Measurements from ENCODE around the gene HSPH1.
A peak's percentile ranks its signal among the peaks of the same experiment; 100 is the strongest.

Gene HSPH1

DNA sequence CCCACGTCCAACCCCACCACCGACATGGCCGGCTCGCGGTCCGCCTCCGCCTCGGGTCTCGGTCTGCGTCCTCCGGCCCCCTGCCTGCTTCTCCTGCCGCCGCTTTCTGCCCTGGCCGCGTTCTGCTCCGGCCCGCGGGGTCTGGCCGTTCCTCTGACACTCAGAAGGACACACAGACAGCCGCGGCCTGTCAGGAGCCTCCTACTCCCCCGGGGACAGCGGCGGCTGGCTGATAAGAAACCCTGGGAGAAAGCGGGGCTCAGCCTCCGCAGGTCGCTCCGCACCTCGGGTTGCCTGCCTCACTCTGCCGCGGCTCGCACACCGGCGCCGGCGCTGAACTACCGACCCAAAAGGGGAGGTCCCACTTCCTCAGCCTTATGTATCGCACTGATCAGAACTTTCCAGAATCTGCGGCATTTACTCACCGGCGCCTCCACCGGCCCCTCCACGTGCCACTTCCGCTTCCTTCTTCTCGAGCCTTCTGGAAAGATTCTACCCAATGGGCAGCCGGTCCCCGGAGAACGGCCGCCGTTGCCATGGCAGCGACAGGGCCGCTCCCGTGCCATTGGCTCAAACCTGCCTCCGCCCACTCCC is at the start of gene HSPH1:
Gene HSPH1 (minus strand): TSS at position 348 of the 594 bp plus-strand sequence. CDS start 322 bp downstream, at position 26.
- peak; percentile 97 for DNase-seq (ENCODE audit: low read depth)

DNA sequence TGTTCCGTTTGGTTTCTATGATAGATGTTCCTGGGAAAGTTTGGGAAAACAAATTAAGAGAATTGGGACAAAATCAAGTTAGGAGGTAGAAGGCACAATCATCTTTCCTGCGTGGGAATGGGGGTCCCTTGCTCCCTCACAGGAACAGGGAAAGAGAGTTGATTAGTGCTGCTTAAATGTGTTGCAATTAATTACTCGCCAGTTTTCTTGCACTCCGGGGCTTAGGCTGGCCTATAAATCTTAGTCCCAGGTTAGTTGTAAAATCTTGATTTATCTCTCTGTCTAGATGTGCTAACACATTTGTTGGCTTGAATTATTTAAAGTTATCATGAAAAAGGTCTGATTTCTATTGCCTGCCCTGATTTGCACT is 48.1 kb upstream of the HSPH1 start:
- DNase-seq (ENCODE audit: low read depth): no peak

DNA sequence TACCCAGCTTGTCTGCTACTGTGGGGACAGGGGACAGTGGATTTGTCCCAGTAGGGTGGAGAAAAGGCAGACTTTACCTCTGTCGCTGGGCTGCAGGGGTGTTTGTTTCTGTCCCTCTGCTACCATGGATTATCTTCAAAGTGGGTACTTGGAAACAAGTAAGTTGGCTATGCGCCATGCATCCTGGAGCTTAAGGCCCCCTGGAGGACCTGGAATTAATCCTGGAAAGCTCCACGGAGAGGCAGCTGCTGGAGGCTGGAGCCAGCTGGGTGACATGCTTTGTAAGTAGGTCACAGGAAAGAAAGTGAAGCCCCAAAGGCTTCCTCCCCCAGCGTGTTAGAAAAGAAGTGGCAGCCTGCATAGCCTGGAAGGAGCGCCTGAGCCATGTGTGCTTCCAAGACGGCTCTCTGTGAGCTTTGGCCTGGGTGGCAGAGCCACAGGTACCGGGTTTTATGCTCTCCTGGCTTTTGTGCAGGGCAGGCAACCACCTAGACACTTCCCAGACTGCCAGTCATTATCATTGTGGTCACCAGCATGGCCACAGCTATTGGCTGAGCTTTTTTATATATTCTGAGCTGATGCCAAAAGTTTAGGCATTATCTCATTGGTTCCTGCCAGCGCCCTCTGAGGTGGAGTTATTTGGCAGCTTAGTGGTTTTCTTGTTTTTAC is 47.6 kb upstream of the HSPH1 start:
- DNase-seq (ENCODE audit: low read depth): peak; percentile 21

DNA sequence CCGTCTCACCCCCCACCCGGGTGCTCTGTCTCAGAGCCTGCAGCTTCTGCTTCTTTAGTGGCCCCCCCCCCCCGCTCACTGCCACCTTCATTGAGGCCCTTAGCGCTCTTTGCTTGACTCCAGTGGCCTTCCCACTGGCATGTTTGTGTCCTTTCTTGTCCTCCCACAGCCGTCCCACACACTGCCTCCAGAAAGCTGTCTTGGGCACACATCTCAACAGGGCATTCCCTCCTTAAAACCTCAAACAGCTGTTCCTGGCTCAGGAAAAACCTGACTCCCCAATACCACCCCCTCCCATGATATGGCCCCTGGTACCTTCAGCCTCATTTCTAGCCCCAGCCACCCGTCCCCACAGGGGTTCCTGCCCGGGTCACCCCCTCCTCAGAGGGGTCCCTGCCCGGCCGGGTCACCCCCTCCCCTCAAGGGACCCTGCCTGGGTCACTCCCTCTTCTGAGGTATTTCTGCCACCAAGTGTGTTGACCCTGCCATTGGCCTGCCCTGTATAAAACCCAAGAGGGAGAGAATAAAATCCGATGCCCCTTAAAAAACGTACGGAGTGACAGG is 46.9 kb upstream of the HSPH1 start:
- DNase-seq (ENCODE audit: low read depth): no peak

DNA sequence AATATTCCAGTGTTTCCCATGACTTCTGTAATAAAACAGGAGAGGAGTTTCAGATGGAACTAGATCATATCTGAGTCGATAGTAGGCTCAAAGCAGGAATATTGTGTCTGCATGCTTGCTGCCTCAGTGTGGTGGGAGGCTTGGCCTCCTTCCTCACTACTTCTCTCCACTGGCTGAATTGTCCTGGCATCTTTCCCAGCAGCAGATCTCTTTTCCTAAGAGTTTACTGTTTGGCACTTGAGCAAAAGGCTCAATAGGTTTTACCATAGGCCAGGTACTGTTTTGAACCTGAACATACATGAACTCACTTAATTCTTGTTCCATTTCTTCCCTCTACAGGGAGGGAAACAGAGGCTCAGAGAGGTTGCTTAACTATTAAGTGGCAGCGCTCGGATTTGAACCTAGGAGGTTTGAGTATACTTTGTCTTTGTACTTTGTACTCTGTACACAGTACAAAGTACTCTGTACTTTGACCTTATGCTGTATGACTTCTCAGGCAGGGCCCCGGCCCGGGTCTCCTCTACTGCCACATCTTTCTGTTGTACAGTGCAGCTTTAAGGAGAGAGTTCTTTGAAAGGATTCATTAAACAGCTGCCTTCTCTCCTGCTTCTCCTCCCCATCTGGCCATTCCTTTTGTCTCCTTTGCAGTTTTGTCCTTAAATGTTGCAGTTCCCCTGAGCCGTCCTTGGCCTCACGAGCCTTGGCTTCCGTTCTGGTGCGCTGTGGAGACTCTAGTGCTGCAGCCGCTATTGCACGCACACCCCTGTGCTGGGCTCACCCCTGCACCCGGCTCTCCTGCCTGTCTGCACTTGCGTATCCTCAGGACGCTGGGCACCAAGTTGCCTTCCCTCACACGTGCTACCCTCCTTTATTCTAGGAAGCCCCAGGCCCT is 46.2 kb upstream of the HSPH1 start:
- peak; percentile 50 for DNase-seq (ENCODE audit: low read depth)

DNA sequence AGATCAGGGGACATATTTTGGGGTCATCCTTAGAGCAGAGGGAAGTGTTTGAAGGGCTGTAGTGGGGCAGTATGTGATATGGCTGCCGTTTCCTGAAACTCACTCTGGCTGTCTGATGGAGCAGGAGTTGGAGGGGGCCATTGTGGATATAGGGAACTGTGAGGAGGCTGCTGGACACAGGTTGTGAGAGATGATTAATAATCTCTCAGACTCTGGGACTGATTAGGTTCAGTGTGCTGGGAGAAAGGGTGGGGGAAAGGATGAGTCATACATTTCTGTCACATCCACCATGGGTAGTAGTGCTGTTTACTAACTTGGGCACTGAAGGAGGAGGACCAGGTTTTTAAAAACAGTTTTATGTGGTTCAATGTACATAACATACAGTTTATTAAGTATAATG is 42.9 kb upstream of the HSPH1 start:
- DNase-seq (ENCODE audit: low read depth): peak; percentile 36

DNA sequence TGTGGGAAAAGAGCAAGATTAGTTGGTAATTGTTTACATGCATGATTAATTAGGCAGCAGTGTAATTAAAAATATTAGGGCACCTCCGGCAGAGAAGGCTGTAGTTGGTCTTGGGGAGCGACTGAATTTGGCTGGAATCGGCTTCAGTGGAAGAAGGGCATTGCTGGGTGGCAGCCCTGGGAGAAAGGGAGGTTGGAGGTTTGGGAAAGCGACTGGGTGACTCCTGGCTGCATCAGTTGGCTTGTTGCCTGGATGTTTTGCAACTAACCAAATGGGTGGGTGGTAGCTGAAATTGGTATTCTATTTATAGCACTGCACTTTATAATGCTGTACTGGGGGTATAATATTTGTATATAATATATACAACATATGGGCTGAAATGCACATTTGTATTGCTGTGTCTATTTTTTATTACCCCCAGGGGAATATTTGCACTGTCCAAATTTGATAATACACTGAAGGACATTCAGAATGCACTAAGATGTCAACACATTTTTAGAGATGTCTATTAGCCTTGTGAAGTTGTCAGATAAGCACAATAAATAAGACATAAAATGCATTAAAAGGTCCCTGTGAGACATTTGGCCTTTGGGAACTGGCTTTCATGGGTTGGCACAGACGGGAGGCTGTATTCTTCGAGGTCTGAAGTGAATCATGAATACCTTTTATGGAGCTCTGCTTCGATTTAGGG is 39.8 kb upstream of the HSPH1 start:
- peak; percentile 38 for DNase-seq (ENCODE audit: low read depth)

DNA sequence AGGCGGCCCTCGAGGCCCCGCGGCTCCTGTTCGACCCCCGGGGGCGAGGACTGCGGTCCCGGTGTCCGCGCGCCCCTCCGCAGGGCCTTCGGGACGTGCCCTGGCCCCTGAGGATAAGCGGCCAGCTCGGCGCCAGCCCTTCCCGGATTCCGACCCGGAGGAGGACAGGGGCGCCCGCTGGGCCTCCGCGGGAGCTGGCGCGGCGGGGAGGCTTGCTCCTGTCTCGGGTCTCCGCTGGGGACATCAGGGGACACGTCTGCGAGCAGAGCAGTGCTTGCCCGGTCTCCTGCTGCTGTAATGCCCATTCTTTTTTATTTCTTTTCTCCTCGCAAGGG is 38.9 kb upstream of the HSPH1 start:
- no peak for DNase-seq (ENCODE audit: low read depth)

DNA sequence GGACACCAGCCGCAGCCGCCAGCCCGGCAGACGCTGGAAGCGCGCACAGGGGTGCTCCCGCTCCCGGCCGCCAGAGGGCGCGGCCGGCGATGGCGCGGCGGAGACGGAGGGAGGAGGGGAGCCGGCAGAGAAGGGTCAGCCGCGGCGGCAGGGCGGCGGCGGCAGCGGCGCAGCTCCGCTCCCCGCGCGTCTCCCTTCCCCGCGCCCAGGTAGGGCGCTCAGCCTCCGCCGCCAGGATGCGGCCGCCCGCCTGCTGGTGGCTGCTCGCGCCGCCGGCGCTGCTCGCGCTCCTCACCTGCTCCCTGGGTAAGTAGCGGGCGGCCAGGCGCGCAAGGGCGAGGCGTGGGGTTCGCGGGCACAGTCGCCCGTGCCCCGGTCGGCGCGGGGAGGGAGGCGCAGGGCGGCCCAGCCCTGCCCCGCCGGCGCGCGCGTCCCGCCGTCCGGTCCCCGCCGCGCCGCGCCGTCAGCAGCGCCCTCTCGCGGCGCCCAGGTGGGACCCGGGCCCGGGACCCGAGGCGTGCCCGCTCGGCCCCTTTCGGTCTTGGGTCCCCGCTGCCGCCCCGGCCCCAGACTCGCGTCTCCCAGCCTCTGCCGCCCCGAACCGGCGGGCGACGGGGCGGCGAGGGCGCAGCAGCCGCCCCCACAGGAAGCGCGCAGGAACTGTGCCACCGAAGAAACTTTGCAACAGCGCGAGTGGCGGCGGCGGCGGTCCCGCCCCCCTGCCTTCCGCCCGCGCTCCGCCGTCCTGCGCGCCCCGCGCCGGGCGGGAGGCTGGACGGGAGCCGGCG is 38.3 kb upstream of the HSPH1 start, which contains the start of gene B3GLCT:
Gene B3GLCT (plus strand): TSS at position 127 of the 788 bp plus-strand sequence. CDS start 110 bp downstream, at position 237.
- DNase-seq (ENCODE audit: low read depth): peak; percentile 59

DNA sequence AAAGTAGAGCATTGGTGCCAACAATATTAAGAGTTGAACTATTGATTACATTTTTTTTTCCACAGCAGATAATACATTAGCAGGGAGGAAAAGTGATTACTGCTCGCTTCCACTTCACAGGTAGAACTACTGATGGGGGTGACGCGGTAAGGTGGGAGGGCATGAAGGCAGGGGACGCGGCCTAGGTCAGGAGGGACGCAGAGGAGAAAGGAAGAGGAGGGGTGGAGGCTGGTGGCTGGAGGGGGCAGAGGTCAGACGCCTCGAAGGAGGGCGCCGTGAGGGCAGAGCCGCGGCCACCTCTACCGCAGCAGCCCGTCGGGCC is 37.8 kb upstream of the HSPH1 start:
- DNase-seq (ENCODE audit: low read depth): no peak

DNA sequence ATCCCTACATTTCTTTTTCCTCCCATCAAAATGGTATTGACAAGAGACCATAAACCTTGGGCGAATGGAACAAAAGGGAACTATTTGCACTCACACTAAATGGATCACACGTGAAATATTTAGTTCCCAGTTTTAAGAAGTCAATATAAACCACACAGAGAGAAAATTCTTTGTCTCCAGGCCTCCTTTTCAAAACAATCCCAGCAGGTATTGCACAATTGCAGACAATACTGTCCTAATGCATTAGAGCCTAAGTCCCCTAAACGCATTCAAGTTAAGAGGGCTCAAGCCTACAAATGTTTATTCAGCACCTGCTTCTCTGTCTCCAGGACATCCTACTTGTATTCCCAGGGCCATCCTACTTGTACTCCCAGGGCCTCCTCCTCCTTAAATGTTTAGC is 36.8 kb upstream of the HSPH1 start:
- DNase-seq (ENCODE audit: low read depth): no peak

DNA sequence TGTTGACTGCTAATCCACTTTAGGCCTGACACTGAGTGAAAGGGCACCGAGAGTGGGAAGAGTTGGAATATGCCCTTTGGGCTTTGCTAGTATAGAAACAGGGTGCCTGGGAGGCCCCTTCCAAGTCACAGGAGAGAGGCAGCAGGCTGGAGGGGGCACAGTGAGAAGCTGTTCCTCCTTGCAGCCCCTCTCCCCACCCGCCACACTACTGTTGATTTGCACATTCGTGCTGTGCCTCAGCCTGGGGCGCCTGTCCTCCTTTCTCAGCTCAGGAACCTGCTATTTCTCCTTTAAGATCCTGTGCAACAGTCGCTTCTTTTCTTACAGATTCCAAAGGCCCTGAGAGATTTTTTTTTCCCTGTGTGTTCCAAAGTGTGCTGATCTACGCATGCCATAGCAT is 35.3 kb upstream of the HSPH1 start:
- DNase-seq (ENCODE audit: low read depth): no peak

DNA sequence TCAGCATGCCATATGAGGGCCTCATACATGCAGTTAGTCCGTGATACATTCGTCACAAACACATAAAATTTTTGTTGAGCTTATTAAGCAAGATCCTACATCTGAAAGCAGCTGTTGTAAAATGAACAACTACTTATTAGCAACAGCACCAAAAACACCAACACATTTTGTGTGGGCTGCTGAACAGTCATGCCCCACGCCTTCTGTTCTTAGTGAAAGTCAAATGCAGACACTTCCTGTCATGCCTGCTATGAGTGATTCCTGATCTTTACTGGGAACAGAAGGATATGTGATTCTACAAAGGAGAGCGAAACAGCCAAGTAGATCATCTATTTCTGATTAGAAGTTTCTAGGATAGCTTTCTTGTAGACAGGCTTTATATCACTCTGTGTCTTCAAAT is 33.9 kb upstream of the HSPH1 start:
- DNase-seq (ENCODE audit: low read depth): no peak

DNA sequence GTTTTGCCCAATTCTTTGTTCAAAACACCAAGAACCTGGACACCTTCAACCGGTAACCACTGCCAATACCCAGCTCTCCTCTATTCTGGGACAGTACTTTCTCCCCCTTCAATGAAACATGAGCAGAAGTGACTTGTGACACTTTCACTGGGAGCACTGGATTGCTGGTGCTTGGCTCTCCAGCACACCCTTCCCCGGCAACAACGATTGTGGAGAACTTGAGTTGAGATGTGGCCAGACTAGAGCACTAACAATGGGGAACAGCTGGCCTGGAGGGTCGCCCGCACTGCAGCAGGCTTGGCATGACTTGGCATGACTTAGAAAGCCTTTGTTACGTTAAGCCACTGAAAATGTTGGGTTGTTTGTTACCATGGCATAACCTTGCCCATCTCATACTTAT is 30.6 kb upstream of the HSPH1 start:
- DNase-seq (ENCODE audit: low read depth): no peak

DNA sequence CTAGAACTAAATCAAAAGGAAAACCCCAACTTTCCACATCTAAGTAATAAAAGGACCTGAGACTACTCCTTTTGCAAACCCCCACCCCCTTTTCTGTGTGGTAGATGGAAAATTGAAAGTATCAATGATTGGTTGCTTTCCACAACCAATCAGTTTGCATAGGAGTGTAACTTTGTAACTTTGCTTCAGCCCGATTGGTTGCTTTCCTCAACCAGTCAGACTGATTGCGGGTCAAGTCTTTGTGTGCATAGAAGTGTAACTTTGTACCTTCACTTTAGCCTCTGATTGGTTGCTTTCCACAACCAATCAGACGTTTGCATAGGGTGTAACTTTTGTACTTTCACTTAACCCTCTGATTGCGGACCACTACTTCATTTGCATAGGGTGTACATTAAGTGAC is 30.0 kb upstream of the HSPH1 start:
- no peak for DNase-seq (ENCODE audit: low read depth)

DNA sequence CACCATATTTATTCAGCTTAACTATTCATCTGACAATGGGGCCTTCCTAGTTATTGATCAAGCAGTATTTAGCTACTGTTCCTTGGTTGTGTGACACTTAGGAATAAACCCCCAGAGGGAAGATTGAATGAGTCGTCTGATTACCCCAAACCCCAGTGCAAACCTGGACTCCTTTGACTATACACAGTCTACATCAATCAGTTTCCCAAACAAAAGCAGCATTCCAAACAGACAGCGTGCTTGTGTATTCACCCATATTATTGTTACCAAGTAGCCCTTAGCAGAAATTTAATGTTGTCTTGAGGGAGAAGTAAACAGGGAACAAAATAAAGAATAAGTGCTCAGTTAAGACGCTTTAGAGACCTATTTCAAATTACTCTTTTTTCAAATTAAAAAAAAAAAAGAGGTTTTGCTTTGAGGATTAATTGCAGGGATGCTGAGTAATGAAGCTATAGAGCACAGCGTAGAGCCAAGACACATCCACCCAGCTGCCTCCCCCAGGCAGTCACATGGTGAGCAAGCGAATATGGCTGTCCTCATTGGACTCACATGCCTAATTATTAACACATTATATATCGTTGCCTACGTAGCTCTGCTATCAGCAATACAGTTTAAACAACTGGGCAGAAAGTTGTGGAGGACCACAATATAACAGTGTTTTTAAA is 23.4 kb upstream of the HSPH1 start:
- no peak for DNase-seq (ENCODE audit: low read depth)

DNA sequence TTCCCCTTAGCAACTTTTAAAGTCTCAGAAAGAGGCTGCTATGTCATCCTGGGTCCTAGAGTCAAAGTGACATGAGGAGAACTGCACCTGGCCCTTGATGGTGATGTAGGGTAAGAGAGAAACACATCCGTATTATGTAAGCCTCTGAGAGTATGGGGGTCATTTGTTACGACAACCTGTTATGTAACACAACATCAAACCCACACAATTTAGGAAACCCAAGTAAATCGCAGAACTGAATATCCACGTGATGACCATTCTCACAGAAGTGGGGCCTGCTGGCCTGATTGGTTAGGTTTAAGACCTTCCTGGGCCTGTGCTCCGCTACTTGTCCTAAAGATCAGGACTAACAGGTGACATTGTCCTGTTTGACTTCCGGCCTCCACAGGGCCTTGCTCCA is 22.7 kb upstream of the HSPH1 start:
- no peak for DNase-seq (ENCODE audit: low read depth)

DNA sequence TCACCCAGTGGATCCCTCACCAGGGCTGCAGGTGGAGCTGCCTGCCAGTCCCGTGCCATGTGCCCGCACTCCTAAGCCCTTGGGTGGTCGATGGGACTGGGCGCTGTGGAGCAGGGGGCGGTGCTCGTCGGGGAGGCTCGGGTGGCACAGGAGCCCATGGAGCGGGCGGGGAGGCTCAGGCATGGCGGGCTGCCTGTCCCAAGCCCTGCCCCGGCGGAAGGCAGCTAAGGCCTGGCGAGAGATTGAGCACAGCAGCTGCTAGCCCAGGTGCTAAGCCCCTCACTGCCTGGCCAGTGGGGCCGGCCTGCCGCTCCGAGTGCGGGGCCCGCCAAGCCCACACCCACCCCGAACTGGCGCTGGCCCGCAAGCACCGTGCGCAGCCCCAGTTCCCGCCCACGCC is 21.3 kb upstream of the HSPH1 start:
- no peak for DNase-seq (ENCODE audit: low read depth)

DNA sequence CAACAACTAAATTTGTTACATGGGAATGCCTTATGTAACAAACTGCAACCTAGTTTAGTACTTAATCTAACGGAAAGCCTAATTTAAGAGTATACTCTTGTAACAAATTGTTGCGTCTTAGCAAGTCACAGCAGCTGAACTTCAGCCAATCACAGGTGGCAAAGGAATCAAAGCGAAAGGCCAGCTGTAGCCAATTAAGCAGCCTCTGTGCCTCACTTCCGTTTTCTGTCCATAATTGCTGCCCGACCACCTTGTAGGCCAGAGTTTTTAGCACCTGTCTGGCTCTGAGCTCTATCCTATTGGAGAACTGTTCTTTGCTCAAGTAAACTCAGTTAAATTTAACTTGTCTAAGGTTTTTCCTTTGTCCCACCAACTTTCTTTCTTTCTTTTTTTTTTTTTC is 18.1 kb upstream of the HSPH1 start:
- DNase-seq (ENCODE audit: low read depth): no peak

DNA sequence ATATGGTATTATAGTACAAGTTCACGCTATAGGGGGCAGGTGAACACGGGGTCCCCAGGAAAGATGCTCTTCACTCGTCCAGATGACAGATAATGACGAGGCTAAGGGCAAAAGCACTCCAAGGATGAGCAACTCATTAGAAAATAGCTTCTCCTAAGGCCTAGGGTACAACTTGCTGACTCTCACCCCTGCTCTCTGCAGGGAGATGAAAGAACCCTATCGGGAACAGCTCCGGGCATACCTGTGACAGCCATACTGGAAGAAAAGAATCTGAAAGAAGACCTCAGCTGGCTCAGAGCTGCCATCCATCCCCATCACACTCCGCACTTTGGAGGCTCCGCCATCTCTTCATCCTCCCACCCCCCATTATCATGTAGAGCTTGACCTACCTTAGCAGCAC is 17.5 kb upstream of the HSPH1 start:
- DNase-seq (ENCODE audit: low read depth): no peak

All from stromal cell of bone marrow (primary cell).